Neural cell (in vitro differentiated cells): ENCODE results near the gene L3MBTL4.

ENCODE experiments used
- EP300 ChIP-seq: fragments of 450-650 bp; conservative IDR thresholded peaks from 2 replicates; pipeline ENCODE4 v1.6.1; 2014; ENCODE audit warnings: antibody characterized with exemption, mild to moderate bottlenecking, moderate library complexity; ENCODE audit not compliant: poor library complexity, severe bottlenecking
- MXI1 ChIP-seq: fragments of 450-650 bp; conservative IDR thresholded peaks from 2 replicates; pipeline ENCODE4 v1.6.1; 2014; ENCODE audit warnings: antibody characterized with exemption, mild to moderate bottlenecking; ENCODE audit not compliant: poor library complexity, severe bottlenecking
- POLR2AphosphoS5 ChIP-seq: IDR thresholded peaks from 2 replicates; pipeline ENCODE4 v1.6.1; 2012
- RAD21 ChIP-seq: fragments of 450-650 bp; conservative IDR thresholded peaks from 2 replicates; pipeline ENCODE4 v1.6.1; 2014; ENCODE audit warnings: antibody characterized with exemption, mild to moderate bottlenecking, moderate library complexity
- SMC3 ChIP-seq: fragments of 450-650 bp; conservative IDR thresholded peaks from 2 replicates; pipeline ENCODE4 v1.6.1; 2014; ENCODE audit warnings: antibody characterized with exemption, mild to moderate bottlenecking, moderate library complexity; ENCODE audit not compliant: poor library complexity
- TF ChIP-seq, protein P1 (sequence below): fragments of 450-650 bp; IDR thresholded peaks from 2 replicates; pipeline ENCODE4 v1.5.1; 2014; ENCODE audit warnings: antibody characterized with exemption, mild to moderate bottlenecking, moderate library complexity; ENCODE audit not compliant: poor library complexity, severe bottlenecking
- TF ChIP-seq, protein P2 (sequence below): IDR thresholded peaks from 2 replicates; pipeline ENCODE4 v1.6.1; 2012; ENCODE audit warnings: borderline replicate concordance

DNA sequence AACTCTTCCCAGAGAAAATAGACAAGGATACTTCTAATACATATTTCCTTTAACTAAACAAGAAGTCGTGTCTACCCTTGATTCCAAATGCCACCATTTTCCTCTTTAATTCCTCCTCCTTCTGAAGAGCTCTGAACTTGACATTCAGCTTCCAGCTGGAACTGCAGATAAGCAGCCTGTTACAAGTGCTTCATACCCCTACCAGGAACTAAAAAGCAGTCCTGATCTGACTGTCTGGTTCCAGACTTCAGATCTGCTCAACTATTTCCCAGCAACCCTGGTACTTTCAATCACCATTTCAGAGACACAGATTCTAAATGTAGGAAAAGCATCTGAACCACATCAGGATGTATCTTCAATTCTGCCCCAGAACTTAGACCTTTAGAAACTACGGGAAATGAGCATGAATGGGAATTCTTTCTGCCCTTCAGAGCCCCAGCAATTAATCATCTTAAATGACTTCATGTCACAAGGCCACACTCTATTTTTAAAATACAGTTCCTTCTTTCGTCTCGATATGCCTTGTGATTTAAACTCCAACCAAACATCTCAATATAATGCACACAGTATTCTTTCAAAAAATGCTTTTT, 159.5 kb downstream of the L3MBTL4 start:
- no peak for TF ChIP-seq RAD21
- no peak for TF ChIP-seq EP300
- TF ChIP-seq, protein P1, sequence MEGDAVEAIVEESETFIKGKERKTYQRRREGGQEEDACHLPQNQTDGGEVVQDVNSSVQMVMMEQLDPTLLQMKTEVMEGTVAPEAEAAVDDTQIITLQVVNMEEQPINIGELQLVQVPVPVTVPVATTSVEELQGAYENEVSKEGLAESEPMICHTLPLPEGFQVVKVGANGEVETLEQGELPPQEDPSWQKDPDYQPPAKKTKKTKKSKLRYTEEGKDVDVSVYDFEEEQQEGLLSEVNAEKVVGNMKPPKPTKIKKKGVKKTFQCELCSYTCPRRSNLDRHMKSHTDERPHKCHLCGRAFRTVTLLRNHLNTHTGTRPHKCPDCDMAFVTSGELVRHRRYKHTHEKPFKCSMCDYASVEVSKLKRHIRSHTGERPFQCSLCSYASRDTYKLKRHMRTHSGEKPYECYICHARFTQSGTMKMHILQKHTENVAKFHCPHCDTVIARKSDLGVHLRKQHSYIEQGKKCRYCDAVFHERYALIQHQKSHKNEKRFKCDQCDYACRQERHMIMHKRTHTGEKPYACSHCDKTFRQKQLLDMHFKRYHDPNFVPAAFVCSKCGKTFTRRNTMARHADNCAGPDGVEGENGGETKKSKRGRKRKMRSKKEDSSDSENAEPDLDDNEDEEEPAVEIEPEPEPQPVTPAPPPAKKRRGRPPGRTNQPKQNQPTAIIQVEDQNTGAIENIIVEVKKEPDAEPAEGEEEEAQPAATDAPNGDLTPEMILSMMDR, result no peak
- TF ChIP-seq POLR2AphosphoS5, result no peak
- TF ChIP-seq, protein P2, sequence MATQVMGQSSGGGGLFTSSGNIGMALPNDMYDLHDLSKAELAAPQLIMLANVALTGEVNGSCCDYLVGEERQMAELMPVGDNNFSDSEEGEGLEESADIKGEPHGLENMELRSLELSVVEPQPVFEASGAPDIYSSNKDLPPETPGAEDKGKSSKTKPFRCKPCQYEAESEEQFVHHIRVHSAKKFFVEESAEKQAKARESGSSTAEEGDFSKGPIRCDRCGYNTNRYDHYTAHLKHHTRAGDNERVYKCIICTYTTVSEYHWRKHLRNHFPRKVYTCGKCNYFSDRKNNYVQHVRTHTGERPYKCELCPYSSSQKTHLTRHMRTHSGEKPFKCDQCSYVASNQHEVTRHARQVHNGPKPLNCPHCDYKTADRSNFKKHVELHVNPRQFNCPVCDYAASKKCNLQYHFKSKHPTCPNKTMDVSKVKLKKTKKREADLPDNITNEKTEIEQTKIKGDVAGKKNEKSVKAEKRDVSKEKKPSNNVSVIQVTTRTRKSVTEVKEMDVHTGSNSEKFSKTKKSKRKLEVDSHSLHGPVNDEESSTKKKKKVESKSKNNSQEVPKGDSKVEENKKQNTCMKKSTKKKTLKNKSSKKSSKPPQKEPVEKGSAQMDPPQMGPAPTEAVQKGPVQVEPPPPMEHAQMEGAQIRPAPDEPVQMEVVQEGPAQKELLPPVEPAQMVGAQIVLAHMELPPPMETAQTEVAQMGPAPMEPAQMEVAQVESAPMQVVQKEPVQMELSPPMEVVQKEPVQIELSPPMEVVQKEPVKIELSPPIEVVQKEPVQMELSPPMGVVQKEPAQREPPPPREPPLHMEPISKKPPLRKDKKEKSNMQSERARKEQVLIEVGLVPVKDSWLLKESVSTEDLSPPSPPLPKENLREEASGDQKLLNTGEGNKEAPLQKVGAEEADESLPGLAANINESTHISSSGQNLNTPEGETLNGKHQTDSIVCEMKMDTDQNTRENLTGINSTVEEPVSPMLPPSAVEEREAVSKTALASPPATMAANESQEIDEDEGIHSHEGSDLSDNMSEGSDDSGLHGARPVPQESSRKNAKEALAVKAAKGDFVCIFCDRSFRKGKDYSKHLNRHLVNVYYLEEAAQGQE, result no peak
- TF ChIP-seq MXI1, result no peak
- TF ChIP-seq SMC3, result no peak
